ENCODE measurements around the gene RBL2.

DNA sequence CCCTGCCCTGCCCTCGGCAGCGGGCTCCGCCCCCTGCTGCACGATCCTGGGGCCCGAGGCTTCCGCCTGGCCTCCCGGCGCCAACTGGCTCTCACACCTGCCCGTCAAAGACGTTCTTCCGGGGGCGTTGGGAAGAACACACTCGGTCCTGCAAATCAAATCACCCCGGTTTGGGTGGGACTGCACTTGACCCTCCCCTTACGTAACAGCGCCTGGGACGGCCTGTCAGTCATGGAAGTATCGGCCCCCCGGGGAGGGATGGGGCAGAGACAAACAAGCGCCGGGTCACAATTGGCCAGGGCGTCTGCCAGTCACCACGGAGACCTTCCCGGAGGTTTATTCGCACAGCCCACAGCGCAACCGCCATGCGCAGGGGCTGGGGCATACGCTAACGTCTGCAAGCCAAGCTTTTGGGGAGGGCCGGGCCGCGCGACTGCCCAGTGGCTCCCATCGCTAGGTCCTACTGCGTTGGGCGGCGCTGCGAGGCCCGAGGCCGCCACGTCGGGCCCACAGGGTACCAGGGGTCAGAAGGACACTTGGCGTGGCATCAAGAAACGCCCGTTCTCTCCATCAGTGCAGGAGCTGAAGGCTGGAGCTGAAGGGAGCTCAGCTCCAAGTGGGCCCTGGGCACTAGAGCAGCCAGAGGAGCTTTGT lies 69.1 kb downstream of the RBL2 start:
- no peak for TF ChIP-seq EZH2 (IDR thresholded peaks at IDR 0.05)
- TF ChIP-seq POLR2AphosphoS5 (IDR thresholded peaks at IDR 0.05; ENCODE audit: borderline replicate concordance, low read depth, low read length), result peak; percentile 82
- no peak for TF ChIP-seq FOXP2 (optimal IDR thresholded peaks at IDR 0.05; ENCODE audit: control extremely low read depth, extremely low read length, insufficient read depth)

All from SK-N-MC (cell line).